NCI-H526 (cell line): ENCODE measurements around the gene CLASP2.

Experiments
- DNase-seq, 2 experiments: peaks; one replicate each; lab custom pipeline; 2025; lab: John Stamatoyannopoulos, UW

CLASP2 gene

GRCh38 chr3:33636125-33636850, 81.8 kb downstream of the CLASP2 start:
- peak; percentile 45 to 72 for DNase-seq

- DNase-seq, result no peak
Measured at GRCh38 chr3:33634262-33634661, 83.8 kb downstream of the CLASP2 start.

GRCh38 chr3:33629219-33629618, 88.8 kb downstream of the CLASP2 start:
- no peak for DNase-seq

GRCh38 chr3:33624756-33625155, 93.3 kb downstream of the CLASP2 start:
- DNase-seq, result no peak

GRCh38 chr3:33613041-33613440, 105.0 kb downstream of the CLASP2 start:
- DNase-seq, result no peak

GRCh38 chr3:33612607-33613006, 105.4 kb downstream of the CLASP2 start:
- DNase-seq, result no peak

- no peak for DNase-seq
Measured at GRCh38 chr3:33602829-33603228, 115.2 kb downstream of the CLASP2 start.

- DNase-seq, result no peak
Measured at GRCh38 chr3:33597257-33597689, 120.8 kb downstream of the CLASP2 start.

GRCh38 chr3:33592999-33593398, 125.1 kb downstream of the CLASP2 start:
- DNase-seq, result no peak

- no peak for DNase-seq
Measured at GRCh38 chr3:33590541-33590940, 127.5 kb downstream of the CLASP2 start.

- DNase-seq, result no peak
Measured at GRCh38 chr3:33586402-33586801, 131.7 kb downstream of the CLASP2 start.

GRCh38 chr3:33582234-33582633, 135.8 kb downstream of the CLASP2 start:
- DNase-seq, result no peak

- DNase-seq, result no peak
Measured at GRCh38 chr3:33581666-33582065, 136.4 kb downstream of the CLASP2 start.

- no peak for DNase-seq
Measured at GRCh38 chr3:33579840-33580239, 138.2 kb downstream of the CLASP2 start.

- DNase-seq, result no peak
Measured at GRCh38 chr3:33579178-33579510, 138.9 kb downstream of the CLASP2 start.

- DNase-seq, result no peak
Measured at GRCh38 chr3:33578325-33579177, 139.5 kb downstream of the CLASP2 start.

- DNase-seq, result no peak
Measured at GRCh38 chr3:33577588-33577987, 140.5 kb downstream of the CLASP2 start.

- DNase-seq, result no peak
Measured at GRCh38 chr3:33577173-33577572, 140.9 kb downstream of the CLASP2 start.

- no peak for DNase-seq
Measured at GRCh38 chr3:33575311-33575710, 142.7 kb downstream of the CLASP2 start.

GRCh38 chr3:33557829-33558228, 160.2 kb downstream of the CLASP2 start:
- no peak for DNase-seq

- DNase-seq, result no peak
Measured at GRCh38 chr3:33557279-33557678, 160.8 kb downstream of the CLASP2 start.

GRCh38 chr3:33547101-33547500, 171.0 kb downstream of the CLASP2 start:
- no peak for DNase-seq

- no peak for DNase-seq
Measured at GRCh38 chr3:33544126-33544525, 173.9 kb downstream of the CLASP2 start.
